Vagina (tissue), 2 donors: ENCODE data around the gene PCBP4.

Source experiments
- POLR2A ChIP-seq, 2 donors: fragments of 450-650 bp; IDR thresholded peaks; one replicate each; pipeline ENCODE4 v1.6.1; 2017; ENCODE audit warnings: antibody characterized with exemption in 2 of 2, mild to moderate bottlenecking in 2 of 2, moderate library complexity in 2 of 2
- TF ChIP-seq, protein P1 (sequence below), 3 experiments: fragments of 450-650 bp in 2 of 3; fragments of 200-600 bp in 1 of 3; sonication (generic) in 1 of 3; IDR thresholded peaks; one replicate each; pipeline ENCODE4 v1.5.1; 2017 to 2019; ENCODE audit warnings: antibody characterized with exemption in 3 of 3, mild to moderate bottlenecking in 2 of 3, moderate library complexity in 2 of 3

DNA sequence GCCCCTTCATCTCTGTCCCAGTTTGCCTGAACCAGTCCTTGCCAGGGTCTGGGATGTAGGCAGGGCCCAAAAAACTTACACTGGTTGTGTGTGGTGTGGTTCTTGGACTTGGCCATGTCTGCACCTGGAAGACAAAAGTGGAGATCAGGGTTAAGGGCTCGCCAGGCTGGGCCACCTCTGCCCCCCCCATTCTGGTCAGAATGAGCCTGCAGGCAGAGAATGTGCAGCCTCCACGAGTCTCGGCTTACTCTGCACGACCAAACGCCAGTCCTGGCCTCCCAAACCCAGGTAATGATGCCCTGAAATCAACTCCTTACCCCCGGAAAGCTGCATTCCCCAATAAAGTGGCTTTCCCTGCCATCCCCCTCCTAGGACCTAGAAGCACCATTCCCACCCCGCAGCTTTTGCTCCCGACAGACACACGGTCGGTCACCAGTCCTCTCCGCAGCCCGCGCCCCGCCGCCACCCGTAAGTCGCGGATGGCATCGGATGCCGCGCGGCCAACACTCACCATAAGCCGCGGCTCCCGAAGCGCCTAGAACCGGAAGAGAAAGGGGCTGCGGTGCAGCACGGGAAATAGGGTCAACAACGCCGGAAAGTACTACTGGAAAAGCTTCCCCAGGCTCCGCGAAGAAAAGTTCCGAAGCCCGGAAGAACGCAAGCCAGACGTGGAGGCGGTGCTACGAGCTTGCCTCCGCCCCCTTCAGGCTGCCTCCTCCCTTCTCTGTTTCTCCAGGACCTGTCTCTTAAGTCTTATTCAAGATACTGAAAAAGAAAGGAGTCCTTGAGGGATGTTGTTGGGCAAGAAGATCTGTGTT, 28.3 kb upstream of the PCBP4 start, which contains the start of gene RPL29:
- TF ChIP-seq, protein P1, sequence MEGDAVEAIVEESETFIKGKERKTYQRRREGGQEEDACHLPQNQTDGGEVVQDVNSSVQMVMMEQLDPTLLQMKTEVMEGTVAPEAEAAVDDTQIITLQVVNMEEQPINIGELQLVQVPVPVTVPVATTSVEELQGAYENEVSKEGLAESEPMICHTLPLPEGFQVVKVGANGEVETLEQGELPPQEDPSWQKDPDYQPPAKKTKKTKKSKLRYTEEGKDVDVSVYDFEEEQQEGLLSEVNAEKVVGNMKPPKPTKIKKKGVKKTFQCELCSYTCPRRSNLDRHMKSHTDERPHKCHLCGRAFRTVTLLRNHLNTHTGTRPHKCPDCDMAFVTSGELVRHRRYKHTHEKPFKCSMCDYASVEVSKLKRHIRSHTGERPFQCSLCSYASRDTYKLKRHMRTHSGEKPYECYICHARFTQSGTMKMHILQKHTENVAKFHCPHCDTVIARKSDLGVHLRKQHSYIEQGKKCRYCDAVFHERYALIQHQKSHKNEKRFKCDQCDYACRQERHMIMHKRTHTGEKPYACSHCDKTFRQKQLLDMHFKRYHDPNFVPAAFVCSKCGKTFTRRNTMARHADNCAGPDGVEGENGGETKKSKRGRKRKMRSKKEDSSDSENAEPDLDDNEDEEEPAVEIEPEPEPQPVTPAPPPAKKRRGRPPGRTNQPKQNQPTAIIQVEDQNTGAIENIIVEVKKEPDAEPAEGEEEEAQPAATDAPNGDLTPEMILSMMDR (IDR thresholded peaks at IDR 0.05): peak; percentile 8 to 55 (median 54)
- peak in 1 of 2 donors; percentile 51 for TF ChIP-seq POLR2A (IDR thresholded peaks at IDR 0.05)
